Measurements from ENCODE around the gene ATXN2L. TPM values are rescaled to one million over a fixed set of nuclear protein-coding genes. Genes with fewer than 3 reads are reported as not detected.

ATXN2L gene
- total and polyA plus RNA-seq, 10 of the 15 experiments (the other 5 are each of a cell fraction or from before 2014, with no cell fraction given), result 3.5 to 210 (median 61.1) TPM

DNA sequence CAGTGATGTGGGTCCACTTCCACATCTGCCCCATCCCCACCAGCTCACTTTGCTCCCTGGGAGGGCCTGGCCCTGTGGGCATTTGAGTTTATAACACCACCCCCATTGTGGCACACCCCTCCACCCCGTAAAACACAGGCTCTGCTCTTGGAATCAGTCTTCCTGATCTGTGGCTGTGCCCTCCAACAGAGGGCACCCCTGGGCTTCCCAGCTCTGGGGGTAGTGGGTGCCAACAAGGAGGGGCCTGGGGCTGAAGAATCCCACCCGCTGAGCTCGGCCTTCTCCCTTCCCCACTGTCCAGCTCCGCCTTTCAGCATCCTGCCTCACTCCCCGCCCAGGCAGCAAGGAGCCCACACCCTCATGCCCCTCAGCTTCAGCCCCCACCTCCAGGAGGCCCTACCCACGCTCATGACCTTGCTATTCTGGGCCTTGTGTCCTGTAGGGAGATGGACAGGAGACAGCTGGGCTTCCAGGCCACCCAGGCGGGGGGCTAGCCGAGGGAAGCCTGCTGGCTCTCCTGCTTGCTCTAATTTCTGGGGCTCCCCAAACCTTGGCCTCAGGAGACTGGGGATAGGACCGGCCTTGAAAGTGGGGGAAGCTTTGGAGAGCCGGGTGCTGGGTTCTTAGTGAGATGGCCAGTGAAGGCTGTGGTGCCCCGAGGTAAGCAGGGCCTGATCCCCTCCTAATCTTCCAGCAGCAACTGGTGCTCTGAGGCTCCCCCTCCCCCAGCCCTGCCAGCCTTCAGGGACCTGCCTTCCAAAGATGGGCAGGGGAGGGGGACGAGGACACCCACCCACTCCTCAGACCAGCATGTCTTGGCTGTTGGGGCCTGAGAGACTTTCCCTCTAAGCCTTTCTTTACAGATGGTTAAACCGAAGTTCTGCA, 52.6 kb downstream of the ATXN2L start:
- ATAC-seq (no peak), FAIRE-seq (no peak), DNase-seq (ENCODE audit: low read depth, low spot score) (no peak)
- in situ Hi-C loops (cut with MboI), result no loop called here
- 58% methylated on average over 13 of the region's 13 CpGs for WGBS (ENCODE audit: insufficient coverage, insufficient replicate concordance, low lambda C conversion rate, missing lambda C conversion rate)
- TF ChIP-seq ZNF274 (IDR thresholded peaks at IDR 0.05; ENCODE audit: insufficient read depth, insufficient read length) (no peak), CTCF (IDR thresholded peaks at IDR 0.05 in 2 of 3, conservative IDR thresholded peaks at IDR 0.05 in 1 of 3; ENCODE audit: control insufficient read depth in 2 of 3, extremely low read depth in 1 of 3, insufficient read depth in 1 of 3, low read depth in 3 of 3, low read length in 3 of 3) (peak in 1 of 3 experiments; percentile 8; a peak in 1 of 6 replicates), POLR2AphosphoS5 (IDR thresholded peaks at IDR 0.05; ENCODE audit: low read length) (no peak)
- Histone ChIP-seq H4K20me1 (ENCODE audit: control insufficient read depth, insufficient read depth) (no peaks in the 10 kb centered on the region), H3K27me3 (replicated peaks in 1 of 2; ENCODE audit: control insufficient read depth in 2 of 2, insufficient read depth in 2 of 2, low read length in 1 of 2) (no peaks in the 10 kb centered on the region), H3K4me1 (ENCODE audit: control insufficient read depth, insufficient read depth, low read length) (peaks cover 11% of the 10 kb centered on the region), H3K4me3 (no peak overlapping the region), H3K27ac (ENCODE audit: control insufficient read depth, insufficient read depth) (no peak overlapping the region), H3K36me3 (ENCODE audit: control insufficient read depth in 2 of 2, insufficient read depth in 2 of 2, low read length in 1 of 2) (peaks cover 0 to 8% of the 10 kb centered on the region in 2 experiments; a peak in 3 of 4 replicates), H2AFZ (ENCODE audit: control insufficient read depth, low read depth, low read length) (no peak overlapping the region), H3K4me2 (ENCODE audit: control insufficient read depth, insufficient read depth) (no peak overlapping the region), H3K9me3 (replicated peaks; ENCODE audit: control insufficient read depth, insufficient read depth, low read length) (no peaks in the 10 kb centered on the region), H3K79me2 (ENCODE audit: control insufficient read depth, insufficient read depth, low read length) (no peaks in the 10 kb centered on the region), H3K9ac (ENCODE audit: control insufficient read depth, insufficient read depth, low read length) (no peak overlapping the region)
- SMC1A ChIA-PET (ENCODE audit: uncharacterized antibody, unreplicated experiment), result interaction anchor here (0.5 to 4.4 kb wide), 4 partner anchors 13 to 103 kb away, joined by 3 to 38 read pairs (median 4); no protein-coding TSS in a partner anchor
- BruUV-seq (replicated peaks), result no TSS peak
- POLR2A ChIA-PET, result interaction anchor here (0.6 kb wide), 1 partner anchor 99 kb away, joined by 3 read pairs; no protein-coding TSS in a partner anchor
- CTCF ChIA-PET, result interaction anchor here (0.9 to 8.1 kb wide), 5 partner anchors 11 to 103 kb away, joined by 3 to 124 read pairs (median 4); partner anchors contain the start of gene SH2B1
- RAD21 ChIA-PET (ENCODE audit: unreplicated experiment), result interaction anchor here (5.6 kb wide), 1 partner anchor 69 kb away, joined by 53 read pairs; no protein-coding TSS in a partner anchor
- intact Hi-C loops (cut with micrococcal nuclease; ENCODE audit: unreplicated experiment), result loop anchor here (5.0 kb wide), 1 partner anchor 57 kb away; the partner anchor contains the start of gene CD19

Data from GM12878 (cell line).